Stimulated activated CD8-positive, alpha-beta memory T cell treated with anti-CD3 and anti-CD28 coated beads, Interleukin-7, amount 100 ng/mL, for 1 hour (primary cell): Measurements from ENCODE around the gene SAMD4A.

ENCODE experiments used
- DNase-seq, 2 donors: peaks; one replicate each; pipeline ENCODE4 v3.0.0-alpha.2; 2020; ENCODE audit warnings: low read depth in 2 of 2

The SAMD4A gene

GRCh38 chr14:54629183-54629582 lies 62.3 kb downstream of the SAMD4A start:
- no peak for DNase-seq

GRCh38 chr14:54629635-54630360 lies 62.9 kb downstream of the SAMD4A start:
- no peak for DNase-seq

DNA sequence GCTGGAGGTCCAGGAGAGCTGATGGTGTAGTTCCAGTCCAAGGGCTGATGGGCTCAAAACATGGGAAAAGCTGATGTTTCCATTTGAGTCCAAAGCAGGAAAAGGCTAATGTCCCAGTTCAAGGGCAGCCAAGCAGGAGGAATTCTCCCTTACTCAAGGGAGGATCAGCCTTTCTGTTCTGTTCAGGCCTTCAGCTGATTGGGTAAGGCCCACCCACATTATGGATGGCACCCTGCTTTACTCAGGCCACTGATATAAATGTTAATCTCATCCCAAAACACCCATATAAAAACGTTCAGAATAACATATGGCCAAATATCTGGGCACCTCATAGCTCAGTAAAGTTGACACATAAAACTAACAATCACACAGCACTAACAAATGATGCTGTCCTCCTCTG lies 64.1 kb downstream of the SAMD4A start:
- no peak for DNase-seq

GRCh38 chr14:54632452-54632851 lies 65.5 kb downstream of the SAMD4A start:
- no peak for DNase-seq

DNA sequence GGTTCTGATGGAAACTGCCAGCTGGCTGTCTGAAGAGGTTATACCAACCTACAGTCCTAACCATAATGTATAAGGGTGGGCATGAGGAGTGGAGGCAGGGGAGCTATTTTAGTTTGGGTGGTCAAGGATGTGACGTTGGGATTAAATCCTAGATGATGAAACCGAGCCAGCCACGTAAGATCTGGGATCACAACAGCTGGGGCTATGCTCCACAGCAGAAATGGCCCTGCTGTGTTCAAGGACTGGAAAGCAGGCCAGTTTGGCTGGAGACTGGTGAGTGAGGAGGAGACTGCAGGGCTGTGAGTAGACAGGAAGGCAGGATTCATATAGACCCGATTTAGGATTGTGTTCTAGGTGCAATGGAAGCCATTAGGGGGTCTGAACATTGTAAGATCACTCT lies 66.1 kb downstream of the SAMD4A start:
- DNase-seq = no peak

DNA sequence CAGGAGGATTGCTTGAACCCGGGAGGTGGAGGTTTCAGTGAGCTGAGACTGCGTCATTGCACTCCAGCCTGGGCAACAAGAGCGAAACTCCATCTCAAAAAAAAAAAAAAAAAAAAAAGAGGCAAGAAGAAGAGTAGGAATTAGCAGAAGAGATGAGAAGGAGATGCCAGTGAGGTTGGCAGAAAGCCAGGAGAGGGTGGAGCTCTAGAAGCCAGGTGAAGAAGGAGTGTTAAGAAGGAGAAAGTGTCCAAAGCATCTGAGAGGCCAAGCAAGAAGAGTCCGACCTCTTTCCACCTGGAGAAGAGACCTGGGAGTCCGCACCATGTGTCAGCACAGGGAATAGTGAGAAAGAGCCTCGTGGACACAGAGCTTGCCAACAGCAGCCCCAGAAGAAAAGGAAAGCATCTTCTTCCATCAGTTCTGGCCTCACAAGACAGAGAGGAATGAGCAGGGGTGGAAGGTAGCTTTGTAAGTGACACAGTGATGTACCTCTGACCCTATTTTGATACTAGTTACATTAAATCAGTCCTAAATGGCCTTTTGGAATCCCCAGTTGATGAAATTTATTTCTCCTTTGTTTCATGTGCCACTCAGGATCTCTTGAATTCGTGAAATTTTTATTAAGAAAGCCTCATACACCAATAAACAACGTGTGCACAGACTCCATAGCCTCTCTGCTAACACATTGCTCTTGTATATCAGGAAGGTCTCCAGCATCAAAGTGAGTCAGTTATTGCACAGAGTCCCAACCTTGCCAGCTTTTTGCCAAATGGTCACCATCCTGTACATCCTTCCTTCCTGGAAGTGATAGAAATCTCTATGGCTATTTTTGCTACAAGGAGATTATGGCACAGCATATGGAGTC lies 70.6 kb downstream of the SAMD4A start:
- no peak for DNase-seq

- no peak for DNase-seq
These were observed 71.2 kb downstream of the SAMD4A start for GRCh38 chr14:54638135-54638446.

DNA sequence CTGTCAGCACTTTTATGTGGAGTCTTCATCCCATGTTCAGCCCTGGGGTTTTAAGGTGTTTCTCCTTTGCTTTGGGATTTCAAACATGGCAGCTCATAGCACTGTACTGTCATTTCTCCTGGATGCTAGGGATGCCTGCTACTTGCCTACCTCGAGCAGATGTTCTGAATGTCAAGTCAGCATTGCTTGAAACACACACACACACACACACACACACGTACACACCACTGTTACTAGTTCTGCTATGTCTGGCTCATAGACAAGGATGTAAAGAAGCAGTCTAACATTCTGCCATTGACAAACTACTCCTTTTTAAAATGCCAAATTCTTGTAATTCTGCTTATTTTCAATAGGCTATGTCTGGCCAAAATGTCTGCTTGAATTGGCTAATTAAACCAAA lies 72.7 kb downstream of the SAMD4A start:
- DNase-seq = no peak

GRCh38 chr14:54640506-54640905 lies 73.6 kb downstream of the SAMD4A start:
- no peak for DNase-seq

- no peak for DNase-seq
These were observed 75.2 kb downstream of the SAMD4A start for GRCh38 chr14:54642121-54642520.

DNA sequence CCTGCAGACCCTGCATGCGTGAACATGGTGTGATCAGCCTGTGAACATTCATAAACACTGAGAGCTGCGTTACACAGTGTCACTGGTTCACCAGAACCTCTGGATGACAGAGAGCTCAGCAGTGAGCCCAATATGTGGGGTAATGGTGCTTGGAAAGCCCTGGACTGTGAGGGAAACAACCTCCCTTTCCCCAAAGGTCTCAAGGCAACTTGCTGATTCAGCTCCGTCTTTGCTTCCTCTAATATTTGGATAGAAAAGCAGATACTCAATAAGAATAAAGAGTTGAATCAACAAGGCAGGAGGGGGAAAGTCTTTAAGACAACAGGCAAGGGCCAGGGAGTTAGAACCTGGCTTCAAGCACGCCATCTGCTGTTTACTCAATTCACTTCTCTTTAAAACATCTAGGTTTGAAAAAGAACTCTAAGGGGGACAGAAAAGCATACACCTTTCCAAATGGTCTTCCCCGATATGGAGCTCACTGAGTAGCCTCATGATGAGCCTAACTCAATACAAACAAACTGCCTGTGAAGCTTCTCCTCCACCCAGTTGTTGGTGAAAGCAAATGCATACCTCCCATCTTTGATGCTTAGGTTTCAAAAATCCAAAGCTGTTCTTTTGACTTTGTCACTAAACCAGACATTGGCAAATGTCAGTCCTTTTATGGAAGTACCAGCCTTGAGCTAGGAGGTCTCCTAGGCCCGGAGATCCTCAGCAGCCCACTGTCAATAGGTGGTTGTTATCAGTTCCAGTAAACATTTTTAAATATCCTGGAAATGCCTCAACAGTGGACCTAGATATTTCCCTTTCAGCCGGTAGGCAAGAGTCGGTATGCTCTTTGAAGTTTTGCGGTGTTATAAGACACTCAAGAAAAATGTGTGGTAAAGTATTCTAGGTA lies 76.1 kb downstream of the SAMD4A start:
- no peak for DNase-seq

DNA sequence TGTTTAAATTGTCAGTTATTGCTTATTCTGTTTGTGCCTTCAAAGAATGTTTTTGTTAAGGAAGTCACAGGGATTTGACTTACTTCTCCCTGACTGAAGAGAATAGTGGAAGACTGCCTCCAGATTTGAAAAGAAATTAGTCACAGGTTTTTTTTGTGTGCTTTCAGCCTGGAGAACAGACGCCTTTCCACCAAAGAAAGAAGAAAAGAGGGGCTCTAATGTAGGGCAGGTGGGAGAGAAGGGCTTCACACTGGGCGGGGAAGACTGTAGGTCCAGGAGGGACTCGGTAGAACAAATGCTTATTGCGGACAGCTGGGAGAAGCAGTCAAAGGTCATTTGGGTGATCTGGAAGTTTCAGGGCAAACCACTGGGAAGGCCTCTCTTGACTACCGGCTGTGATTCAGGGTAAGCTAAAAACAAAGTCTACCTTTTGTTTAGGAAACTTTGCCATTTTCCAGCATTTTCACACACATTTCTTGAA lies 76.8 kb downstream of the SAMD4A start:
- DNase-seq = no peak

GRCh38 chr14:54645639-54646038 lies 78.7 kb downstream of the SAMD4A start:
- no peak for DNase-seq

- no peak for DNase-seq
These were observed 79.7 kb downstream of the SAMD4A start for GRCh38 chr14:54646626-54647025.

DNA sequence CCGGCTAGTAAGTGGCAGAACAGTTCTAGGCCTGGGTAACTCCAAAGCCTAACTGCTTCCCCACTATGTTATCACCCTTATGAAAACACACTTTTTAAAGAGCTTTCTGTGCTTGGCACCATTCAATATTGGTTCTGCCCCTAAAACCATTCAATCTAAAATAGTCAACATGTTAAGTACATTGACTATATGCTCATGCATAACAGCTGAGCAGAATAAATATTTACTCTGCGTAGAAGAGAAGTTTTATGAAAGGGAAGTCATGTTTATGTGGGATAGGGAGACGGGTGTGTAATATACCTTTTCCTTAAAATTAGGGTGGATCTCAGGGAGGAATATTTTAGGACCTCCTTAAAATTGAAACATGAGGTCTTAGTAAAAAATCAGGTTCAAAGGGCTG lies 80.5 kb downstream of the SAMD4A start:
- no peak for DNase-seq

DNA sequence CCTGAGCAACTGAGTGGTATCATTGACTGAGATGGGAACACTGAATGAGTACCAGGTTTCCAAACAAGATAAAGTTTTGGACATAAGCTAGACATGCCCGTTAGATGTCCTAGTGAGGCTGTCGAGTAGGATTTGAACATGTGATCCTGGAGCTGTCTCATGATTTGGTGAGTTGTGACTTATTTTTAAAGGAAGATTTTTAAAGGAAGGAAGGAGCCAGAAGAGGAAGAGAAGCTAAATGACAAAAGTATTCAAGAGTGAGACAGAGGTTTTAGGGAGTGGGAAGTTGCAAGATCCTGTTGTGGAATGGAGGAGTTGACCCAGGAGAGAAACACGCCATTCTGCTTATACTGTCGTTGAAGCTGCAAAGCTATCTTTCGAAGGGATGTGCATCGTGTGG lies 82.1 kb downstream of the SAMD4A start:
- DNase-seq = no peak

GRCh38 chr14:54650331-54650958 lies 83.5 kb downstream of the SAMD4A start:
- no peak for DNase-seq

- DNase-seq = no peak
These were observed 84.0 kb downstream of the SAMD4A start for GRCh38 chr14:54650959-54651351.

DNA sequence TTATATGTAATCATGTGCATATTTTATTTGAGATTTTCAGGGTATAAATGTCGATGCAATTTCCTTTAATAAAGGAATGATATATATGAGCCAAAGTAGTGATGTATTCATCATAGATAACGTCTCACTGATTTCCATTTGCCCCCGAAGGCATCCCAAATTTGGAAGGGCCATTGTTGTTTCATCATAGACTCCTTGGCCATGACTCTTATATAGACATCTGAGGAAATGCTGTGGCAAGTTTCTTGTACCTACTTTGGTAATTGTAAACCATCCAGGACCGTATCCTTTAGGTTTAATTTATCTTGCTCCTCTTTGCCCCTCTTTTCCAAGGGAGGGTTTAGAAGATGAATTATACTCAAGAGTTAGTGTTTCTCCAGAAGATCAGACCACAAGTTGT lies 84.7 kb downstream of the SAMD4A start:
- no peak for DNase-seq

- DNase-seq = no peak
These were observed 85.3 kb downstream of the SAMD4A start for GRCh38 chr14:54652188-54652587.

GRCh38 chr14:54652605-54653052 lies 85.7 kb downstream of the SAMD4A start:
- DNase-seq = no peak
